Left lung (tissue), 10 donors: Measurements from ENCODE around the gene LRRC31. TPM values are rescaled to one million over a fixed set of nuclear protein-coding genes. Genes with fewer than 3 reads are reported as not detected.

Experiments
- ATAC-seq: fragments of 200-7000 bp; cut with Tn5 transposase; one replicate; pipeline ENCODE4 v1.9.1; 2020; ENCODE audit warnings: moderate library complexity
- DNase-seq, 4 donors: peaks; one replicate each; pipeline ENCODE4 v3.0.0-alpha.2; 2013 to 2020
- H3K27ac ChIP-seq, 2 donors: fragments of 200-600 bp; sonication (generic) in 1 of 2; one replicate each; pipeline versions ENCODE4 v1.5.0 to v1.8.0; 2020 to 2021
- H3K27me3 ChIP-seq, 2 donors: fragments of 200-600 bp; sonication (generic) in 1 of 2; one replicate each; pipeline versions ENCODE4 v1.5.0 to v1.8.0; 2020 to 2021
- H3K36me3 ChIP-seq, 2 donors: fragments of 200-600 bp; sonication (generic) in 1 of 2; one replicate each; pipeline versions ENCODE4 v1.5.0 to v1.8.0; 2020 to 2021
- H3K4me1 ChIP-seq, 2 donors: fragments of 200-600 bp; one replicate each; pipeline ENCODE4 v1.8.0; 2021
- H3K4me3 ChIP-seq, 2 donors: fragments of 200-600 bp; sonication (generic) in 1 of 2; one replicate each; pipeline versions ENCODE4 v1.5.0 to v1.8.0; 2020 to 2021; ENCODE audit warnings: mild to moderate bottlenecking in 1 of 2
- H3K9me3 ChIP-seq, 2 donors: fragments of 200-600 bp; sonication (generic) in 1 of 2; one replicate each; pipeline versions ENCODE4 v1.5.0 to v1.8.0; 2020 to 2021
- intact Hi-C, 2 donors: fragments of 100-400 bp; cut with DNase I; formaldehyde crosslinking; loops; one replicate each; pipeline versions ENCODE4 v1.11.2 to v1.14.2; 2022
- polyA plus RNA-seq, 6 donors: library from polyadenylated mRNA; unstranded; fragments of 120-200 nt; gene quantifications; one replicate each; pipeline ENCODE4 v1.2.1, GENCODE V29; 2013; ENCODE audit not compliant: insufficient read length in 6 of 6
- total RNA-seq, 2 donors: library from RNA; stranded (reverse); fragmentation: NEBNext Ultra II Directional; extraction: Animal tissue kit (Norgen Biotek cat#: 25700); gene quantifications; one replicate each; pipeline ENCODE4 v1.2.1, GENCODE V29; 2021
- TF ChIP-seq, protein P1 (sequence below), 2 donors: fragments of 200-600 bp; sonication (generic) in 1 of 2; IDR thresholded peaks; one replicate each; pipeline versions ENCODE4 v1.5.0 to v1.8.0; 2021; ENCODE audit warnings: antibody characterized with exemption in 2 of 2
- donor health status: DM: no; HTN: yes; CAD: no.
- donor health status: DM: no; HTN: no; CAD: no.

Gene LRRC31
- total and polyA plus RNA-seq, 8 donors: 0.06 to 0.47 (median 0.19) TPM; not detected in 4

DNA sequence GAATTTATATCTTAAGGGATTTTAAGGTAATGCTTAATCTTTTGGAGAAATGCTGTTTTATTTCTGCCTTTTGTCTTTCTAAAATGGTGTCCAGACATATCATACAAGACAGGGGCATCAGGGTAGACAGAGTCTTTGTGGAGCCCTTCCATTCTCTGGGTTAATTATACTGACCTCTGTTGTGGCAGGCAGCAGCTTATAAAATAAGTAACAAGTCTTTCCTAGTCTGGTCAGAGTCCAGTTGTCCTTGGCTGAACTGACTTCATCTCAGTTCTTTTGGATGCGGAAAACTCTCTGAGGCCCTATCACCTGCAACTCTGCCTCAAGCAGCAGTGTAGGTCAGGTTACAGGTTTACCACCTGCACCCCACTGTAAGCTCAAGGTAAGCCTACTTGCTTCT lies 77.4 kb downstream of the LRRC31 start:
- Histone ChIP-seq H3K4me3 (no peak overlapping the region), H3K27ac (no peak overlapping the region), H3K9me3 (no peaks in the 10 kb centered on the region), H3K27me3 (no peaks in the 10 kb centered on the region), H3K36me3 (peaks cover 0 to 41% of the 10 kb centered on the region in 2 donors), H3K4me1 (no peaks in the 10 kb centered on the region)
- intact Hi-C loops: no loop called here
- ATAC-seq (no peak), DNase-seq (no peak)
- TF ChIP-seq, protein P1, sequence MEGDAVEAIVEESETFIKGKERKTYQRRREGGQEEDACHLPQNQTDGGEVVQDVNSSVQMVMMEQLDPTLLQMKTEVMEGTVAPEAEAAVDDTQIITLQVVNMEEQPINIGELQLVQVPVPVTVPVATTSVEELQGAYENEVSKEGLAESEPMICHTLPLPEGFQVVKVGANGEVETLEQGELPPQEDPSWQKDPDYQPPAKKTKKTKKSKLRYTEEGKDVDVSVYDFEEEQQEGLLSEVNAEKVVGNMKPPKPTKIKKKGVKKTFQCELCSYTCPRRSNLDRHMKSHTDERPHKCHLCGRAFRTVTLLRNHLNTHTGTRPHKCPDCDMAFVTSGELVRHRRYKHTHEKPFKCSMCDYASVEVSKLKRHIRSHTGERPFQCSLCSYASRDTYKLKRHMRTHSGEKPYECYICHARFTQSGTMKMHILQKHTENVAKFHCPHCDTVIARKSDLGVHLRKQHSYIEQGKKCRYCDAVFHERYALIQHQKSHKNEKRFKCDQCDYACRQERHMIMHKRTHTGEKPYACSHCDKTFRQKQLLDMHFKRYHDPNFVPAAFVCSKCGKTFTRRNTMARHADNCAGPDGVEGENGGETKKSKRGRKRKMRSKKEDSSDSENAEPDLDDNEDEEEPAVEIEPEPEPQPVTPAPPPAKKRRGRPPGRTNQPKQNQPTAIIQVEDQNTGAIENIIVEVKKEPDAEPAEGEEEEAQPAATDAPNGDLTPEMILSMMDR (IDR thresholded peaks at IDR 0.05): no peak

DNA sequence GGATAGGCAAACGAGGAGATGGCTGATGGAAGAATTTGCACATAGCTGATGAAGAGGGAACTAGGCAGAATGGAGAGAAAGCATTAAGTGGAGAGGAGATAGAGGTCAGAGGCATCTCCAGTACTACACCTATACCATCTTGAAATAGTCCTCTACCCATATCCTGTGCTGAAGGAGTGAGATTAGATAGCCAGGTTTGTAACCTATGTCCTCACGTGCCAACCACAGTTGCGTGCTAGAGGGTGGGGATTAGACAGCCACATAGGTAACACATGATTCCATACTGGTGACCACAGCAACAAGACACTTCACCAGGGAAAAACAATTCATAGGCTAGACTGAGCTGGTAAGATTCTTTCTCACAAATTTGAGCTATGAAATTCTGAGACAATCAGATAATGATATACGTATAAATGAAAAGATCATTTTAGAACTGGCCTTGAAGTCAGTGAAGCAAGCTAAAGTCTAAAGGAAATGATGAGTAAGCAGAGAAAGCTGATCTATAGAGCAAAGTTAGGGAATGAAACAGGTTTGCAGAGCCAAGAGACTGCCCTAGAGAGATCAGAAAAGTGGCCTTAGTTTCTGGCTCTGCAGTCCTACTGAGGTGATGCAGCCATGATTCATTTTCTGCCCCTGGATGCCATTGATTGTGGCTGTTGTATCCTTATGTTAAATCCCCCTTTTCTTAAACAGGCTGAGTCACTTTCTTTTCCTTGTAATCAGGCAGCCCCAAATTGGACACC lies 78.9 kb downstream of the LRRC31 start:
- no peaks in the 10 kb centered on the region for H3K9me3 ChIP-seq
- TF ChIP-seq, protein P1 (IDR thresholded peaks at IDR 0.05): no peak
- intact Hi-C loops: no loop called here
- H3K27ac ChIP-seq: no peak overlapping the region
- H3K27me3 ChIP-seq: no peaks in the 10 kb centered on the region
- no peak overlapping the region for H3K4me3 ChIP-seq
- peaks cover 0 to 55% of the 10 kb centered on the region in 2 donors for H3K36me3 ChIP-seq
- no peaks in the 10 kb centered on the region for H3K4me1 ChIP-seq
- no peak for ATAC-seq
- no peak for DNase-seq

DNA sequence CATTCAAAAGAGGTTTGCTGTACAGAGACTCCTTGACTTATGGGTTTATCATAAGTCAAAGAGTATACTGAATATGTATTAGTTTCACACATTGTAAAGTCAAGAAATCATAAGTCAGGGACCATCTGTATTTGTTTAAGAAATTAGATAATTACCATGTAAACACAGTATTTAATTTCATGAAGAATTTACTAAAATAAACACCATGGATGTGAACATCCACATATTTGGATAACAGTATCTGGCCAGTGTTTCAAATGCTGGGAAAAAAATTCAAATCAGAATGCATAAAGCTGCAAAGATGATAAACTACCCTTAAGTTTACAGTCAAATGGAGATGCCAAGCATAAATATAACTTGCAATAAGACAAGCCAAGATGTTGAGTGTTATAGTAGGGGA lies 79.5 kb downstream of the LRRC31 start:
- TF ChIP-seq, protein P1 (IDR thresholded peaks at IDR 0.05): no peak
- Histone ChIP-seq H3K36me3 (peaks cover 0 to 62% of the 10 kb centered on the region in 2 donors), H3K9me3 (no peaks in the 10 kb centered on the region), H3K27ac (no peak overlapping the region), H3K4me1 (no peaks in the 10 kb centered on the region), H3K4me3 (no peak overlapping the region), H3K27me3 (no peaks in the 10 kb centered on the region)
- intact Hi-C loops: no loop called here
- DNase-seq: no peak
- ATAC-seq: no peak

Other genes with a start within 250 kb of the LRRC31 start
- gene MECOM, start 206.2 kb downstream of the LRRC31 start, total RNA-seq: 10 to 100 TPM; 65.1 to 95.7 TPM
- gene MECOM, start 206.2 kb downstream of the LRRC31 start, polyA plus RNA-seq: 100 to 1,000 TPM; 115 to 166 (median 142) TPM
- gene TERC, start 104.9 kb downstream of the LRRC31 start, total RNA-seq: 1 to 10 TPM; 4.0 to 8.0 TPM
- gene TERC, start 104.9 kb downstream of the LRRC31 start, polyA plus RNA-seq: under 1 TPM in 3 of 6 donors, not detected in 3; 0.38 to 0.54 (median 0.41) TPM
- gene ACTRT3, start 100.4 kb downstream of the LRRC31 start, total RNA-seq: 1 to 10 TPM; 2.1 to 2.6 TPM
- gene ACTRT3, start 100.4 kb downstream of the LRRC31 start, polyA plus RNA-seq: 1 to 10 TPM; 1.5 to 3.5 (median 2.9) TPM
- 10 to 100 TPM; 13.1 to 15.4 TPM for gene MYNN, start 96.5 kb downstream of the LRRC31 start, total RNA-seq
- gene MYNN, start 96.5 kb downstream of the LRRC31 start, polyA plus RNA-seq: 10 to 100 TPM; 28.7 to 36.3 (median 33.2) TPM
- gene LRRIQ4, start 57.1 kb downstream of the LRRC31 start, total RNA-seq: under 1 TPM; 0.12 to 0.18 TPM
- gene LRRIQ4, start 57.1 kb downstream of the LRRC31 start, polyA plus RNA-seq: under 1 TPM; 0.09 to 0.18 (median 0.15) TPM
- gene LRRC34, start 57.0 kb downstream of the LRRC31 start, total RNA-seq: 1 to 10 TPM; 2.4 to 5.2 TPM
- gene LRRC34, start 57.0 kb downstream of the LRRC31 start, polyA plus RNA-seq: 10 to 100 TPM; 10.6 to 15.3 (median 13.0) TPM
- not detected for gene SAMD7, start 41.6 kb upstream of the LRRC31 start, total RNA-seq
- gene SAMD7, start 41.6 kb upstream of the LRRC31 start, polyA plus RNA-seq: under 1 TPM in 2 of 6 donors, not detected in 4; 0.06 to 0.08 TPM
- 100 to 1,000 TPM; 146 to 147 TPM for gene SEC62, start 96.9 kb upstream of the LRRC31 start, total RNA-seq
- 100 to 1,000 TPM; 148 to 155 (median 149) TPM for gene SEC62, start 96.9 kb upstream of the LRRC31 start, polyA plus RNA-seq
- gene GPR160, start 168.1 kb upstream of the LRRC31 start, total RNA-seq: 10 to 100 TPM; 20.4 to 25.4 TPM
- 10 to 100 TPM in 5 of 6 donors, 1 to 10 TPM in 1; 7.8 to 14.9 (median 12.1) TPM for gene GPR160, start 168.1 kb upstream of the LRRC31 start, polyA plus RNA-seq